ENCODE measurements around the gene CST11. TPM values are rescaled to one million over a fixed set of nuclear protein-coding genes. Genes with fewer than 3 reads are reported as not detected.

Gene CST11
- total and polyA plus RNA-seq, 10 of the 15 experiments (the other 5 are each of a cell fraction or from before 2014, with no cell fraction given), result 0.33 TPM; not detected in 9

DNA sequence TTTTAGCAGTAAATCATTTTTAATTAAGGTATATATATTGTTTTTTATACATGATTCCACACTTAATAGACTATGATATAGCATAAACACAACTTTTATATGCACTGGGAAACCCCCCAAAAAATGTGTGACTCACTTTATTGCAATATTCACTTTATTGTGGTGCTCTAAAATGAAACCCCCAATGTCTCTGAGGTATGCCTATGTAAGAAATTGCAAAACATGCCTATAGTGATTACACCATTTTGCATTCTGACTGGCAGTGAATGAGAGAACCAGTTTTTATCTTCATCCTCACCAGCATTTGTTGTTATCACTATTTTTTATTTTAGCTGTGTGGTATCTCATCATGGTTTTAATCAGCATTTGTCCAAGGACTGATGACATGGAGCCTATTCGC lies 8.5 kb upstream of the CST11 start (continued):
- TF ChIP-seq, protein P1, sequence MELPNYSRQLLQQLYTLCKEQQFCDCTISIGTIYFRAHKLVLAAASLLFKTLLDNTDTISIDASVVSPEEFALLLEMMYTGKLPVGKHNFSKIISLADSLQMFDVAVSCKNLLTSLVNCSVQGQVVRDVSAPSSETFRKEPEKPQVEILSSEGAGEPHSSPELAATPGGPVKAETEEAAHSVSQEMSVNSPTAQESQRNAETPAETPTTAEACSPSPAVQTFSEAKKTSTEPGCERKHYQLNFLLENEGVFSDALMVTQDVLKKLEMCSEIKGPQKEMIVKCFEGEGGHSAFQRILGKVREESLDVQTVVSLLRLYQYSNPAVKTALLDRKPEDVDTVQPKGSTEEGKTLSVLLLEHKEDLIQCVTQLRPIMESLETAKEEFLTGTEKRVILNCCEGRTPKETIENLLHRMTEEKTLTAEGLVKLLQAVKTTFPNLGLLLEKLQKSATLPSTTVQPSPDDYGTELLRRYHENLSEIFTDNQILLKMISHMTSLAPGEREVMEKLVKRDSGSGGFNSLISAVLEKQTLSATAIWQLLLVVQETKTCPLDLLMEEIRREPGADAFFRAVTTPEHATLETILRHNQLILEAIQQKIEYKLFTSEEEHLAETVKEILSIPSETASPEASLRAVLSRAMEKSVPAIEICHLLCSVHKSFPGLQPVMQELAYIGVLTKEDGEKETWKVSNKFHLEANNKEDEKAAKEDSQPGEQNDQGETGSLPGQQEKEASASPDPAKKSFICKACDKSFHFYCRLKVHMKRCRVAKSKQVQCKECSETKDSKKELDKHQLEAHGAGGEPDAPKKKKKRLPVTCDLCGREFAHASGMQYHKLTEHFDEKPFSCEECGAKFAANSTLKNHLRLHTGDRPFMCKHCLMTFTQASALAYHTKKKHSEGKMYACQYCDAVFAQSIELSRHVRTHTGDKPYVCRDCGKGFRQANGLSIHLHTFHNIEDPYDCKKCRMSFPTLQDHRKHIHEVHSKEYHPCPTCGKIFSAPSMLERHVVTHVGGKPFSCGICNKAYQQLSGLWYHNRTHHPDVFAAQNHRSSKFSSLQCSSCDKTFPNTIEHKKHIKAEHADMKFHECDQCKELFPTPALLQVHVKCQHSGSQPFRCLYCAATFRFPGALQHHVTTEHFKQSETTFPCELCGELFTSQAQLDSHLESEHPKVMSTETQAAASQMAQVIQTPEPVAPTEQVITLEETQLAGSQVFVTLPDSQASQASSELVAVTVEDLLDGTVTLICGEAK (IDR thresholded peaks at IDR 0.05; ENCODE audit: borderline replicate concordance), result no peak
- TF ChIP-seq, protein P2, sequence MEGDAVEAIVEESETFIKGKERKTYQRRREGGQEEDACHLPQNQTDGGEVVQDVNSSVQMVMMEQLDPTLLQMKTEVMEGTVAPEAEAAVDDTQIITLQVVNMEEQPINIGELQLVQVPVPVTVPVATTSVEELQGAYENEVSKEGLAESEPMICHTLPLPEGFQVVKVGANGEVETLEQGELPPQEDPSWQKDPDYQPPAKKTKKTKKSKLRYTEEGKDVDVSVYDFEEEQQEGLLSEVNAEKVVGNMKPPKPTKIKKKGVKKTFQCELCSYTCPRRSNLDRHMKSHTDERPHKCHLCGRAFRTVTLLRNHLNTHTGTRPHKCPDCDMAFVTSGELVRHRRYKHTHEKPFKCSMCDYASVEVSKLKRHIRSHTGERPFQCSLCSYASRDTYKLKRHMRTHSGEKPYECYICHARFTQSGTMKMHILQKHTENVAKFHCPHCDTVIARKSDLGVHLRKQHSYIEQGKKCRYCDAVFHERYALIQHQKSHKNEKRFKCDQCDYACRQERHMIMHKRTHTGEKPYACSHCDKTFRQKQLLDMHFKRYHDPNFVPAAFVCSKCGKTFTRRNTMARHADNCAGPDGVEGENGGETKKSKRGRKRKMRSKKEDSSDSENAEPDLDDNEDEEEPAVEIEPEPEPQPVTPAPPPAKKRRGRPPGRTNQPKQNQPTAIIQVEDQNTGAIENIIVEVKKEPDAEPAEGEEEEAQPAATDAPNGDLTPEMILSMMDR (IDR thresholded peaks at IDR 0.05 in 2 of 3, conservative IDR thresholded peaks at IDR 0.05 in 1 of 3; ENCODE audit: control insufficient read depth in 2 of 3, extremely low read depth in 1 of 3, insufficient read depth in 1 of 3, low read depth in 3 of 3, low read length in 3 of 3), result no peak
- TF ChIP-seq EZH2 (IDR thresholded peaks at IDR 0.05; ENCODE audit: borderline replicate concordance, control insufficient read depth, low read depth, low read length) (no peak), SP1 (IDR thresholded peaks at IDR 0.05; ENCODE audit: low read depth, low read length) (no peak), SREBF2 (IDR thresholded peaks at IDR 0.05; ENCODE audit: low read length) (no peak), CBFB (IDR thresholded peaks at IDR 0.05; ENCODE audit: low read depth) (no peak)
